Liver (tissue), 9 donors: Measurements from ENCODE around the gene ADRA2B. TPM values are rescaled to one million over a fixed set of nuclear protein-coding genes. Genes with fewer than 3 reads are reported as not detected.

ENCODE experiments used
- DNase-seq: peaks from one replicate; pipeline ENCODE4 v3.0.0-alpha.2; 2017; ENCODE audit warnings: low spot score
- H3K27ac ChIP-seq, 2 donors: one replicate each; pipeline ENCODE4 v1.7.0; 2013; ENCODE audit warnings: inconsistent platforms in 2 of 2, low read length in 2 of 2, control low read depth in 1 of 2, low read depth in 1 of 2, mild to moderate bottlenecking in 1 of 2
- H3K27me3 ChIP-seq, 4 donors: one replicate each; pipeline versions ENCODE4 v1.6.1 to v1.7.0; 2013; ENCODE audit warnings: low read length in 3 of 4, inconsistent platforms in 1 of 4, mild to moderate bottlenecking in 1 of 4, moderate library complexity in 1 of 4; ENCODE audit not compliant: control insufficient read depth in 4 of 4, insufficient read depth in 4 of 4
- H3K36me3 ChIP-seq, 4 donors: one replicate each; pipeline versions ENCODE4 v1.6.1 to v1.7.0; 2013; ENCODE audit warnings: low read length in 3 of 4, mild to moderate bottlenecking in 3 of 4, low read depth in 1 of 4, moderate library complexity in 1 of 4; ENCODE audit not compliant: control insufficient read depth in 4 of 4, insufficient read depth in 3 of 4
- H3K4me1 ChIP-seq, 4 donors: one replicate each; pipeline versions ENCODE4 v1.6.1 to v1.7.0; 2013; ENCODE audit warnings: low read length in 3 of 4, mild to moderate bottlenecking in 3 of 4, moderate library complexity in 1 of 4; ENCODE audit not compliant: control insufficient read depth in 4 of 4, insufficient read depth in 4 of 4
- H3K4me3 ChIP-seq, 3 donors: one replicate each; pipeline versions ENCODE4 v1.6.1 to v1.7.0; 2013; ENCODE audit warnings: low read length in 3 of 3, control low read depth in 1 of 3, low read depth in 1 of 3, mild to moderate bottlenecking in 1 of 3
- H3K9ac ChIP-seq, 2 donors: one replicate each; pipeline ENCODE4 v1.7.0; 2013; ENCODE audit warnings: low read length in 2 of 2, mild to moderate bottlenecking in 2 of 2, moderate library complexity in 2 of 2, control low read depth in 1 of 2, low read depth in 1 of 2
- H3K9me3 ChIP-seq, 4 donors: one replicate each; pipeline versions ENCODE4 v1.6.1 to v1.7.0; 2013; ENCODE audit warnings: low read length in 3 of 4; ENCODE audit not compliant: control insufficient read depth in 4 of 4
- ATF3 ChIP-seq: IDR thresholded peaks from 2 replicates; pipeline ENCODE4 v1.6.1; 2016; ENCODE audit warnings: antibody characterized with exemption
- CTCF ChIP-seq: fragments of 150-350 bp; IDR thresholded peaks from 2 replicates; pipeline ENCODE4 v1.5.1; 2017; ENCODE audit warnings: improper control_type of control experiment, low read depth, low read length; ENCODE audit not compliant: missing input control
- EGR1 ChIP-seq, 2 donors: IDR thresholded peaks; 2 replicates each; pipeline ENCODE4 v1.6.1; 2016 to 2018; ENCODE audit warnings: antibody characterized with exemption in 2 of 2, low read depth in 2 of 2
- FOXA1 ChIP-seq: IDR thresholded peaks from 2 replicates; pipeline ENCODE4 v1.6.1; 2016; ENCODE audit warnings: antibody characterized with exemption
- FOXA2 ChIP-seq: IDR thresholded peaks from 2 replicates; pipeline ENCODE4 v1.6.1; 2016; ENCODE audit warnings: antibody characterized with exemption
- GABPA ChIP-seq, 2 donors: IDR thresholded peaks in 1 of 2; conservative IDR thresholded peaks in 1 of 2; 2 replicates each; pipeline ENCODE4 v1.6.1; 2016; ENCODE audit warnings: antibody characterized with exemption in 2 of 2, mild to moderate bottlenecking in 1 of 2, moderate library complexity in 1 of 2
- HNF4A ChIP-seq, 2 donors: conservative IDR thresholded peaks; 2 replicates each; pipeline ENCODE4 v1.6.1; 2016; ENCODE audit warnings: antibody characterized with exemption in 2 of 2, mild to moderate bottlenecking in 2 of 2
- JUND ChIP-seq, 2 donors: IDR thresholded peaks; 2 replicates each; pipeline ENCODE4 v1.6.1; 2016; ENCODE audit warnings: antibody characterized with exemption in 2 of 2
- MAX ChIP-seq: IDR thresholded peaks from 2 replicates; pipeline ENCODE4 v1.6.1; 2016; ENCODE audit warnings: antibody characterized with exemption
- NR2F2 ChIP-seq: IDR thresholded peaks from 2 replicates; pipeline ENCODE4 v1.6.1; 2016; ENCODE audit warnings: antibody characterized with exemption
- RAD21 ChIP-seq, 2 donors: IDR thresholded peaks; 2 replicates each; pipeline ENCODE4 v1.6.1; 2016; ENCODE audit warnings: antibody characterized with exemption in 2 of 2, mild to moderate bottlenecking in 2 of 2
- REST ChIP-seq: IDR thresholded peaks from 2 replicates; pipeline ENCODE4 v1.6.1; 2016; ENCODE audit warnings: antibody characterized with exemption, mild to moderate bottlenecking
- RXRA ChIP-seq, 2 donors: IDR thresholded peaks; 2 replicates each; pipeline ENCODE4 v1.6.1; 2017 to 2018; ENCODE audit warnings: antibody characterized with exemption in 2 of 2, mild to moderate bottlenecking in 1 of 2
- SP1 ChIP-seq: IDR thresholded peaks from 2 replicates; pipeline ENCODE4 v1.6.1; 2018; ENCODE audit warnings: antibody characterized with exemption, mild to moderate bottlenecking
- YY1 ChIP-seq: IDR thresholded peaks from 2 replicates; pipeline ENCODE4 v1.6.1; 2016; ENCODE audit warnings: antibody characterized with exemption, mild to moderate bottlenecking
- ZBTB33 ChIP-seq: IDR thresholded peaks from 2 replicates; pipeline ENCODE4 v1.6.1; 2016; ENCODE audit warnings: antibody characterized with exemption
- WGBS: extraction: QIAGEN DNeasy Blood & Tissue Kit; methylation state at CpG from one replicate; pipeline ENCODE4 v1.1.7; 2013; 5-methylcytosine and 5-hydroxymethylcytosine counted together
- polyA plus RNA-seq, 2 donors: library from polyadenylated mRNA; stranded (reverse) in 1 of 2; unstranded in 1 of 2; fragments of 200-250 nt in 1 of 2; fragments of >200 nt in 1 of 2; fragmentation: Nextera tagmentation in 1 of 2; extraction: Ambion mirVana in 1 of 2; gene quantifications; one replicate each; pipeline versions ENCODE4 v1.2.1 to v1.2.3, GENCODE V29; 2013 to 2015
- total RNA-seq, 2 donors: library from RNA; depleted of rRNA; stranded (reverse); fragments of >200 nt; gene quantifications; one replicate each; pipeline ENCODE4 v1.2.3, GENCODE V29; 2014
- donor health status: healthy.
- donor health status: healthy.
- donor health status: healthy.
- donor health status: healthy.
- donor health status: healthy.

Gene ADRA2B
- total and polyA plus RNA-seq, 4 donors = 1.3 to 8.6 (median 3.0) TPM

- TF ChIP-seq CTCF (no peak), GABPA (IDR thresholded peaks at IDR 0.05 in 1 of 2, conservative IDR thresholded peaks at IDR 0.05 in 1 of 2) (no peak), YY1 (no peak), RAD21 (IDR thresholded peaks at IDR 0.05) (no peak), SP1 (no peak), HNF4A (conservative IDR thresholded peaks at IDR 0.05) (no peak), ZBTB33 (no peak), FOXA1 (no peak), FOXA2 (no peak), REST (no peak), NR2F2 (no peak), MAX (no peak), RXRA (IDR thresholded peaks at IDR 0.05) (no peak), JUND (IDR thresholded peaks at IDR 0.05) (no peak)
- Histone ChIP-seq H3K4me1 (peaks cover 0 to 3% (median 0%) of the 10 kb centered on the region in 4 donors), H3K4me3 (no peak overlapping the region), H3K9me3 (peaks cover 0 to 10% (median 5%) of the 10 kb centered on the region in 4 donors), H3K9ac (no peak overlapping the region), H3K27me3 (peaks cover 0 to 2% (median 0%) of the 10 kb centered on the region in 4 donors), H3K27ac (peak overlapping the region; percentile 10 to 19), H3K36me3 (no peaks in the 10 kb centered on the region)
- DNase-seq = no peak
- 79% methylated on average over 3 of the region's 3 CpGs for WGBS
These were observed 8.7 kb downstream of the ADRA2B start for GRCh38 chr2:96107708-96108065.

GRCh38 chr2:96106991-96107707 is 9.2 kb downstream of the ADRA2B start:
- Histone ChIP-seq H3K36me3 (no peaks in the 10 kb centered on the region), H3K27ac (peak overlapping the region in 1 of 2 donors; percentile 10), H3K4me1 (peaks cover 0 to 3% (median 0%) of the 10 kb centered on the region in 4 donors), H3K4me3 (no peak overlapping the region), H3K9ac (no peak overlapping the region), H3K27me3 (peaks cover 0 to 2% (median 0%) of the 10 kb centered on the region in 4 donors), H3K9me3 (peaks cover 0 to 10% (median 5%) of the 10 kb centered on the region in 4 donors)
- TF ChIP-seq ATF3 (no peak), CTCF (no peak), YY1 (no peak), JUND (IDR thresholded peaks at IDR 0.05) (no peak), MAX (no peak), EGR1 (IDR thresholded peaks at IDR 0.05; ENCODE audit: low read depth in 2 of 2) (no peak), GABPA (IDR thresholded peaks at IDR 0.05 in 1 of 2, conservative IDR thresholded peaks at IDR 0.05 in 1 of 2) (no peak), SP1 (no peak), ZBTB33 (no peak), RXRA (IDR thresholded peaks at IDR 0.05) (no peak)
- no peak for DNase-seq
- 65% methylated on average over 9 of the region's 9 CpGs for WGBS
